Measurements from ENCODE around the gene DYRK1B. TPM values are rescaled to one million over a fixed set of nuclear protein-coding genes. Genes with fewer than 3 reads are reported as not detected.

The DYRK1B gene
- total and polyA plus RNA-seq, 11 donors: 12.8 to 49.1 (median 24.9) TPM

DNA sequence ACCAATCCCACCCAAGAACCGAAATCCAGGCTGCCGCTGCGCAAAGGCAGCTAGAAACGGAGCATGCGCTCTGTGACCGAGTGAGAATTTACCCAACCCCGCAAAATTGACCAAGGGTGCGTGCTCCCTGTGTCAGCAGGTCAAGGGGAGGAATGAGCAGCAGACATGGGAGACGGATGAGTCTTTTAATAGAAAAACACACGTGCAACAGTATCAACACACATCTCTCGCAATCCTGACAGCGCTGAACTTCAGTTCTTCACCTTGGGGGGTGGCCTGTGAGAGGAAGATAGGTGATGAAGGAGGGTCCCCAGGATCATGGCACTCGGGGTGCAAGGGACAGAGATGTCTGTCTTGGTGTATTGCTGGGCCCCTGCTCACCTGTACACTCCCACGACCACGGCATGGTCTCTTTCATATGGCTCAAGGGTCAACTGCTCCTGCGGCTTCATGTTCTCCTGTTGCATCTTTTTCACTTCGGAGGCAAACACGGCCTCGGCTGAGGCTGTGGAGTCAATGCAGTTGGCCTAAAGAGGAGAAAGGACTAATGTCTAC lies 402 bp upstream of the DYRK1B start:
- DNase-seq (no peak), ATAC-seq (no peak)
- Histone ChIP-seq H3K9me3 (no peaks in the 10 kb centered on the region), H3K27ac (peak overlapping the region; percentile 57 to 97 (median 88)), H3K36me3 (peaks cover 0 to 75% (median 70%) of the 10 kb centered on the region in 9 donors), H3K27me3 (no peaks in the 10 kb centered on the region), H3K4me3 (peak overlapping the region in 11 of 12 donors; percentile 65 to 99 (median 83)), H3K4me1 (peaks cover 5 to 25% (median 19%) of the 10 kb centered on the region in 12 donors)
- no peak for TF ChIP-seq CTCF (IDR thresholded peaks at IDR 0.05)
- no peak for TF ChIP-seq POLR2A (IDR thresholded peaks at IDR 0.05)
- intact Hi-C loops (cut with DNase I): loop anchor here in 1 of 10 donors (1.0 kb wide), 1 partner anchor 12 kb away; the partner anchor contains the start of gene FBL
- 42 to 63% (median 46%) methylated on average over 13 to 19 of the region's 19 CpGs for WGBS, 4 donors

DNA sequence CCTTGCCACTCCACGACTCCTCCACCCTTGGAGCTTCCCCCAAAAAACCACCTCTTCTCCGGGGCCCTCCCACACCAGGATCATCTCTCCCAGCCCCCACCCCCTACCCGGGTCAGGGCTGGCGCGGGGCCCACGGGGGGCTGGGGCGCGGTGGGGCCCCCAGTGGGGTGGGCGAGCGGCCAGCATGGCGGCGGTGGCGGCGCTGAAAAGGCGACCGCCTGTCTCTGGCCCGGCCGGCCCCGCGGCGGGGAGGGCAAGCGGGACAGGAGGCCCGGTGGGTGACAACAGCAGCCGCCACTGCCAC lies 850 bp downstream of the DYRK1B start:
- ATAC-seq: no peak
- Histone ChIP-seq H3K27me3 (no peaks in the 10 kb centered on the region), H3K36me3 (peaks cover 0 to 75% (median 70%) of the 10 kb centered on the region in 9 donors), H3K4me3 (peak overlapping the region; percentile 65 to 99 (median 83)), H3K9me3 (no peaks in the 10 kb centered on the region), H3K27ac (peak overlapping the region; percentile 76 to 97 (median 90)), H3K4me1 (peaks cover 5 to 26% (median 21%) of the 10 kb centered on the region in 12 donors)
- intact Hi-C loops (cut with DNase I): no loop called here
- TF ChIP-seq CTCF (IDR thresholded peaks at IDR 0.05): no peak
- TF ChIP-seq POLR2A (IDR thresholded peaks at IDR 0.05): no peak
- DNase-seq: no peak
- WGBS, 4 donors: 0 to 1% (median 1%) methylated on average over 13 to 24 of the region's 24 CpGs

DNA sequence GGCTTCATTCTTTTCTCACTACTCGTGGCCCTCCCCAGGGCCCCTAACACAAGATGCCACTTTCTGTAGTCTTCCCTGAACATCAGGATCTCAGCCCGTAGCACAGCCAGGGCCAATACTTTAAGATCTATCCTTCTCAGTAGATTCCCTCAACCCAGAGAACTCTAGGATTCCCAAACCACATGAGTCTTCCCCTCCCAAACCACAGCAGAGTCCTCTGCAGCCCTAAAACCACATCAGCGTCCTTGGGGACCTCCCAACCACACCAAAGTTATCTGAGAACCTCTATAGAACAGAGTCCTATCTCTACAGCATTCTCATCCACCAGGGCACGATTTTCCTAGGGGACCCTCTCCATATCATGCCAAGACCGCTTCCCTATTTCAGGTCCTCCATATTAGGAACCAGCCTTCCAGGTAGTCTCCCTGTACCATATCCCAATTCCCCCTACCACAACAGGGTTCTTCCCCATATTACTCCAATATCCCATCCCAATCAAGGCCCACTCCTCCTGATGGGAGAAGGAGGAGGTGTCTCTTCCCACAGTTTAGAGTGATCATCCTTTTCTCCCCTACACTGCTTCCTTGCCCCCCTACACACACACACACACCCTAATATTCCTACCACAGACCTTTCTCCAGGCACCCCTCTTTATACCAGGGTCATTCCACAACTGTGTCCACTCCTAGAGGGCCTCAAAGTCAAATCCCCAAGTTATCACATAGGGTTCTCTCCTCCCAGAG lies 1.4 kb downstream of the DYRK1B start:
- intact Hi-C loops (cut with DNase I): no loop called here
- Histone ChIP-seq H3K9me3 (no peaks in the 10 kb centered on the region), H3K27ac (peak overlapping the region; percentile 76 to 97 (median 90)), H3K4me3 (peak overlapping the region; percentile 65 to 99 (median 83)), H3K36me3 (peaks cover 0 to 75% (median 70%) of the 10 kb centered on the region in 9 donors), H3K27me3 (no peaks in the 10 kb centered on the region), H3K4me1 (peaks cover 5 to 27% (median 21%) of the 10 kb centered on the region in 12 donors)
- TF ChIP-seq CTCF (IDR thresholded peaks at IDR 0.05) (no peak), POLR2A (IDR thresholded peaks at IDR 0.05) (no peak)
- no peak for ATAC-seq
- WGBS, 4 donors: 41 to 54% (median 51%) methylated on average over 5 of the region's 5 CpGs
- no peak for DNase-seq

DNA sequence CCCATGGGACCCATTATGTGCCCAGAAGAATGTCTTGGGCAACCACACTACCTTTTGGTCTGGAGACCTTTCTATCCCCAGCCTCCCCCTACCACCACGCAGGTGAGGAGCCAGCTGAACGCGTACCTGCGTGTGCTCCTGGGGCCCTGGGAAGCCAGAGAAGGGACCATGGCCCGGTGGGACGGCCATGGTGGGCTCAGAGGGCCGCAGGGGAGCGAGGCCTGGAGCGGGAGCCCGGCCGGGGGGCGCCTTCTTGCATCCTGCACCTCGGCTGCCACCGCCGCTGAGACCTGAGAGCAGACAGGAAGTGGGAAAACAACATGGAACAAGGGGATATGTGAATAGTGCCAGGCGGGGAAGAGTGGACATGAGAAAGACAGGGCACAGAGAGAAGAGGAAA lies 2.3 kb downstream of the DYRK1B start:
- 91 to 93% (median 93%) methylated on average over 16 of the region's 16 CpGs for WGBS, 4 donors
- H3K27ac ChIP-seq: peak overlapping the region in 5 of 12 donors; percentile 30 to 94 (median 91)
- no peaks in the 10 kb centered on the region for H3K9me3 ChIP-seq
- H3K4me1 ChIP-seq: peaks cover 5 to 27% (median 21%) of the 10 kb centered on the region in 12 donors
- peak overlapping the region in 3 of 12 donors; percentile 84 to 99 (median 87) for H3K4me3 ChIP-seq
- H3K36me3 ChIP-seq: peaks cover 0 to 75% (median 69%) of the 10 kb centered on the region in 9 donors
- DNase-seq (no peak), ATAC-seq (no peak)
- TF ChIP-seq CTCF (IDR thresholded peaks at IDR 0.05) (no peak), POLR2A (IDR thresholded peaks at IDR 0.05) (no peak)
- intact Hi-C loops (cut with DNase I): no loop called here
- H3K27me3 ChIP-seq: no peaks in the 10 kb centered on the region

Measured in heart left ventricle (tissue), 16 donors.